Upper lobe of right lung (tissue), 1 donor: Measurements from ENCODE around the gene SMAD6. TPM values are rescaled to one million over a fixed set of nuclear protein-coding genes. Genes with fewer than 3 reads are reported as not detected.

ENCODE experiments used
- ATAC-seq: fragments of 200-7000 bp; cut with Tn5 transposase; one replicate; pipeline ENCODE4 v1.9.1; 2020; ENCODE audit warnings: mild to moderate bottlenecking, moderate library complexity
- DNase-seq: peaks from one replicate; pipeline ENCODE4 v3.0.0-alpha.2; 2020
- H3K27ac ChIP-seq: fragments of 200-600 bp; one replicate; pipeline ENCODE4 v1.8.0; 2022
- H3K27me3 ChIP-seq: fragments of 200-600 bp; one replicate; pipeline ENCODE4 v1.8.0; 2022; ENCODE audit warnings: mild to moderate bottlenecking
- H3K36me3 ChIP-seq: fragments of 200-600 bp; one replicate; pipeline ENCODE4 v1.8.0; 2022
- H3K4me1 ChIP-seq: fragments of 200-600 bp; one replicate; pipeline ENCODE4 v1.8.0; 2022
- H3K4me3 ChIP-seq: fragments of 200-600 bp; one replicate; pipeline ENCODE4 v1.8.0; 2022; ENCODE audit warnings: mild to moderate bottlenecking
- H3K9me3 ChIP-seq: fragments of 200-600 bp; one replicate; pipeline ENCODE4 v1.8.0; 2022
- intact Hi-C: fragments of 100-400 bp; cut with DNase I; formaldehyde crosslinking; loops from one replicate; pipeline ENCODE4 v1.11.0; 2022
- total RNA-seq: library from RNA; stranded (reverse); fragmentation: NEBNext Ultra II Directional; extraction: Animal tissue kit (Norgen Biotek cat#: 25700); gene quantifications from one replicate; pipeline ENCODE4 v1.2.1, GENCODE V29; 2021
- TF ChIP-seq, protein P1 (sequence below): fragments of 200-600 bp; IDR thresholded peaks from one replicate; pipeline ENCODE4 v1.8.0; 2022; ENCODE audit warnings: antibody characterized with exemption
- donor health status: DM: no; HTN: yes; CAD: no; lungs with severe emphysema.

Gene SMAD6
- total RNA-seq, 1 donor from 2014 or later, result 167 TPM

DNA sequence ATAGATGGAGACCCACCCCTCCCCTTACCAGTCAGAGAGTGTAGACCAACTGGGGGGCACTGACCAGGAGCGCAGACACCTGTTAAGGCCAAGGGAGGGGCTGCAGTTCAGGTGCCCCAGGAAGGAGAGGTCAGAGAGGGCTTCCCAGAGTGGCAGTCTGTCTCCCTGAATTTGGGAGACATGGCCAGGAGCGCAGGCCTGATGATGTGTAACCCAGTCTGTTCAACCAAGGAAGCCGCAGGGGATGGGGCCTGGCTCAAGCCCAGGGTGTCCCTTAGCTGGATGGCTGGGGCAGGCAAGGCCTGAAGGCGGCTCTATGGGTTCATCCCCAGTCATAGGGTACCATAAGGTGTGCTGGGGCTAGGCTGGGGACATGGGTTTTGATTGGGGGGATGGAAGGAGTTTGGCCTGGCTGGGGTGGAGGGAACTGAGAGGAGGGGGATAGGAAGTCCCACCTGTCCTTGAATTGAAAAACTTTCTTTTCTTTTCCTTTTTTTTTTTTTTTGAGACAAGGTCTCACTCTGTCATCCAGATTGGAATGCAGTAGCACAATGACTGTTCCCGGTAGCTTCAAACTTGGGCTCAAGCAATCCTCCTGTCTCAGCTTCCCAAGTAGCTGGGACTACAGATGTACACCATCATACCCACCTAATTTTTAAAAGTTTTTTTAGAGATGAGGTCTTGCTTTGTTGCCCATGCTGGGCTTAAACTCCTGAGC lies 75.7 kb downstream of the SMAD6 start:
- H3K36me3 ChIP-seq, result peaks cover 8% of the 10 kb centered on the region
- ATAC-seq (no peak), DNase-seq (no peak)
- no peaks in the 10 kb centered on the region for H3K9me3 ChIP-seq
- no peak overlapping the region for H3K4me3 ChIP-seq
- intact Hi-C loops, result loop anchor here (5.0 to 10.0 kb wide), 2 partner anchors 75 to 163 kb away; no protein-coding TSS in a partner anchor
- peaks cover 36% of the 10 kb centered on the region for H3K4me1 ChIP-seq
- H3K27ac ChIP-seq, result no peak overlapping the region
- H3K27me3 ChIP-seq, result no peaks in the 10 kb centered on the region
- TF ChIP-seq, protein P1, sequence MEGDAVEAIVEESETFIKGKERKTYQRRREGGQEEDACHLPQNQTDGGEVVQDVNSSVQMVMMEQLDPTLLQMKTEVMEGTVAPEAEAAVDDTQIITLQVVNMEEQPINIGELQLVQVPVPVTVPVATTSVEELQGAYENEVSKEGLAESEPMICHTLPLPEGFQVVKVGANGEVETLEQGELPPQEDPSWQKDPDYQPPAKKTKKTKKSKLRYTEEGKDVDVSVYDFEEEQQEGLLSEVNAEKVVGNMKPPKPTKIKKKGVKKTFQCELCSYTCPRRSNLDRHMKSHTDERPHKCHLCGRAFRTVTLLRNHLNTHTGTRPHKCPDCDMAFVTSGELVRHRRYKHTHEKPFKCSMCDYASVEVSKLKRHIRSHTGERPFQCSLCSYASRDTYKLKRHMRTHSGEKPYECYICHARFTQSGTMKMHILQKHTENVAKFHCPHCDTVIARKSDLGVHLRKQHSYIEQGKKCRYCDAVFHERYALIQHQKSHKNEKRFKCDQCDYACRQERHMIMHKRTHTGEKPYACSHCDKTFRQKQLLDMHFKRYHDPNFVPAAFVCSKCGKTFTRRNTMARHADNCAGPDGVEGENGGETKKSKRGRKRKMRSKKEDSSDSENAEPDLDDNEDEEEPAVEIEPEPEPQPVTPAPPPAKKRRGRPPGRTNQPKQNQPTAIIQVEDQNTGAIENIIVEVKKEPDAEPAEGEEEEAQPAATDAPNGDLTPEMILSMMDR, result no peak

- Histone ChIP-seq H3K9me3 (no peaks in the 10 kb centered on the region), H3K4me3 (no peak overlapping the region), H3K27ac (no peak overlapping the region), H3K36me3 (peaks cover 8% of the 10 kb centered on the region), H3K4me1 (peaks cover 31% of the 10 kb centered on the region), H3K27me3 (no peaks in the 10 kb centered on the region)
- intact Hi-C loops, result loop anchor here (5.0 to 10.0 kb wide), 2 partner anchors 74 to 163 kb away; no protein-coding TSS in a partner anchor
- TF ChIP-seq, protein P1, result no peak
- ATAC-seq (no peak), DNase-seq (no peak)
These were observed 76.3 kb downstream of the SMAD6 start for GRCh38 chr15:66778314-66778665.

GRCh38 chr15:66778716-66779115 lies 76.7 kb downstream of the SMAD6 start:
- Histone ChIP-seq H3K27me3 (no peaks in the 10 kb centered on the region), H3K27ac (no peak overlapping the region), H3K36me3 (peaks cover 11% of the 10 kb centered on the region), H3K4me3 (no peak overlapping the region), H3K9me3 (no peaks in the 10 kb centered on the region), H3K4me1 (peaks cover 27% of the 10 kb centered on the region)
- DNase-seq, result no peak
- ATAC-seq, result no peak
- intact Hi-C loops, result loop anchor here (5.0 to 10.0 kb wide), 2 partner anchors 74 to 164 kb away; no protein-coding TSS in a partner anchor
- TF ChIP-seq, protein P1, result no peak

DNA sequence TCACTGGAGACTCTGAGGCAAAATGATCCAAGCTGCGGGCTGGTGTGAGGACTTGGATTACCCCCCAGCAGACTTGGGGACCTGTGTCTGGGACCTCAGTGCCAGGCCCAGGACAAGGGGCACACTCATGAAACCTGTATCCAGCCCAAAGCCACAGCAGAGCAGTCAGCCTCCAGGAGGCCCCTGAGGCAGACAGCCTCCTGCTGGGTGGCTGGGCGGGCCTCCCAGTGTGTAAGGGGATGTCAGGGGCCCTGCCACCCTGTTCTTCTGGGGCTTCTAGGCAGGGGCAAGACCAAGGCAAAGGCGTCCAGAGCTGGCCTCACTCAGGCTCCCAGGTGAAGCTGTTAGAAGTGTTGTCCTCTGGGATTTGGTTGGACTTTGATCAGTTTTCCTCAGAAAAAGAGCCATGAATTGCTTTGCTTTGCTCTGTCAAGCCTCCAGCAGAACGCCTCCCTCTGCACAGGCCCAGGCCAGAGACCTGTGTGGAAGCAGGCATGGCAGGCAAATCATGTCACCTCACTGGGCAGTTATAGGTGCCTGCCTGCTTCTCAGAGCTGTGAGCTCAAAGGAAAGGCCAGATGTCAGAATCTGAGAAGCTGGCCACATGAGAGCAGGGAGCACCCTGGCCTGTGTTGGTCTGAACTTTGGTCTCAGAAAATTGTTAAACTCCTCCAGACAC lies 77.4 kb downstream of the SMAD6 start:
- TF ChIP-seq, protein P1, result no peak
- ATAC-seq (no peak), DNase-seq (no peak)
- Histone ChIP-seq H3K27ac (no peak overlapping the region), H3K27me3 (no peaks in the 10 kb centered on the region), H3K4me3 (no peak overlapping the region), H3K9me3 (no peaks in the 10 kb centered on the region), H3K4me1 (peaks cover 19% of the 10 kb centered on the region), H3K36me3 (peaks cover 11% of the 10 kb centered on the region)
- intact Hi-C loops, result loop anchor here (5.0 to 10.0 kb wide), 2 partner anchors 73 to 165 kb away; no protein-coding TSS in a partner anchor

DNA sequence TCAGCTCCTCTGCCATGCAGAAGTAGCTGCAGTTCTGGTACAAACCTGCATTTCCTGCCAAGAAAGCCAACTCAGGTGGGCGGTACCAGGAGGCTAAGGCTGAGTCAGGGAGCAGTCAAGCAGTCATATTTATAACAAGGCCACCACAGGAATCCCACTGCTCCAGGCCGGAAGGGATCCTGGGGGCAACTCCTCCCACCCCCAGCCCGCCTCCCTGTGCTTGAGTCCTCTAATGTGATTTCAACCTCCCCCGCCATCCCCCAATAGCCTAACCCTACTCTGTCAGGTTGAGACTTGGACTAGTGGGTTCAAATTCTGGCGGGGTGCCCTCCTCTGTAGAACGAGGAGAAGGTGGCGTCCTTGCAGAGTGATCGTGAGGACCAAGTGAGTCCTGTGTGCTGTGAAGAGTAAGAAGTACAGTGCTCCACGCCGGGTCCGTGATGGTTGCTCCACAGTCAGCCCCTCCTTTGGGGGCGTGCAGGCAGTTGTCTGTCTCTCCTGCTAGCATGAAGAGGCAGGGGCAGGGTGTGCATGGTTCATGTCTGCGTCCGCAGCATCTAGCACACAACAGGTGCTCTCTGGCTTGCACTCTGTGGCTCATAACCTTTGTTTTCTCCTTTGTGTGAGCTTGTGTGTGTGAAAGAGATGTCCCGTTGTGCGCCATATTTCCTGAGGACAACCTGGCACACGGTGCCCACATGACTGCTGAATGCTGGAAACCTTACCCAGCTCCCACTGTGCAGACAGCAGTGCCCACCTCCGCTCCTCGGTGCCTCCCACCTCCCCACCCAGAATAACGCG lies 78.3 kb downstream of the SMAD6 start:
- no peak for DNase-seq
- no peaks in the 10 kb centered on the region for H3K27me3 ChIP-seq
- no peaks in the 10 kb centered on the region for H3K9me3 ChIP-seq
- no peak overlapping the region for H3K27ac ChIP-seq
- ATAC-seq, result no peak
- no peak overlapping the region for H3K4me3 ChIP-seq
- TF ChIP-seq, protein P1, result no peak
- peaks cover 11% of the 10 kb centered on the region for H3K36me3 ChIP-seq
- intact Hi-C loops, result no loop called here
- peaks cover 10% of the 10 kb centered on the region for H3K4me1 ChIP-seq
